GM18499 (cell line): ENCODE measurements around the gene SMG6.
"Not testable (repeated sequence)": the region's sequence is repeated elsewhere in the genome, so short reads cannot be mapped to it uniquely, and the experiment has no call there.

ENCODE experiments used
- ATAC-seq: cut with Tn5 transposase; IDR thresholded peaks from one replicate; pipeline ENCODE4 v1.9.1; 2021; ENCODE audit warnings: moderate number of reproducible peaks; ENCODE audit not compliant: insufficient read depth, unreplicated experiment

The SMG6 gene

GRCh38 chr17:2156666-2157065, 146.9 kb downstream of the SMG6 start:
- no peak for ATAC-seq

- no peak for ATAC-seq
Measured at GRCh38 chr17:2155573-2155972, 148.0 kb downstream of the SMG6 start.

- ATAC-seq, result no peak
Measured at GRCh38 chr17:2151358-2152033, 152.1 kb downstream of the SMG6 start.

DNA sequence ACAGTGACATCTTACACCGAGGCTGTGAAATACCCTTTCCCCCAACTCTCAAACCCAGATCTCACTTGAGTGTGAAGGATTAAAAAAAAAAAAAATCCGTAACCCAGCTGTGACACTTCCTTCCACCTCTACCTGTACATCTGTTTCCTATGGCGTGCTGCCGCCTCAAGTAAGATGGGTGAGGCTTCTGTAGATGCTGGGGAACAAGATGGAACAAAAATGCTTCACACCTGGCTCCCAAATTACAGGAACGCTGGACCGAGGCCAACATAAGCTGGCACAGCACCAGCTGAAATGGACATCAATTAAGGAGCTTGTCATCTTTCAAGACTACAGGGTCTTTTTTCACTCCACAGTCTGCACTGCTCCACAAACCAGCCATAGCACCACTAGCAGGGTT, 152.8 kb downstream of the SMG6 start:
- ATAC-seq, result no peak

DNA sequence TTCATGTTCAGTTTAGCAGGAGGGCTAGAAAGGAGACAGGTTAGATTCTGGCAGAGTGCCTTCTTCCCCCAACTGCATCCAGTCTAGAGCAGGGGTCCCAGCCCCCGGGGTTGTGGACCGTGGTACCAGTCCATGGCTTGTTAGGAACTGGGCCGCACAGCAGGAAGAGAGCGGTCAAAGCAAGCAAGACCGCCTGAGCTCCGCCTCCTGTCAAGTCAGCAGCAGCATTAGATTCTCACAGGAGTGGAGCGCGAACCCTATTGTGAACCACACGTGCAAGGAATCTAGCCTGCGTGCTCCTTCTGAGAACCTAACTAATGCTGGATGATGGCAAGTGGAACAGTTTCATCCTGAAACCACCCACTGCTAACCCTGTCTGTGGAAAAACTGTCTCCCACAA, 153.7 kb downstream of the SMG6 start:
- no peak for ATAC-seq

- ATAC-seq, result no peak
Measured at GRCh38 chr17:2146132-2146871, 157.3 kb downstream of the SMG6 start.

DNA sequence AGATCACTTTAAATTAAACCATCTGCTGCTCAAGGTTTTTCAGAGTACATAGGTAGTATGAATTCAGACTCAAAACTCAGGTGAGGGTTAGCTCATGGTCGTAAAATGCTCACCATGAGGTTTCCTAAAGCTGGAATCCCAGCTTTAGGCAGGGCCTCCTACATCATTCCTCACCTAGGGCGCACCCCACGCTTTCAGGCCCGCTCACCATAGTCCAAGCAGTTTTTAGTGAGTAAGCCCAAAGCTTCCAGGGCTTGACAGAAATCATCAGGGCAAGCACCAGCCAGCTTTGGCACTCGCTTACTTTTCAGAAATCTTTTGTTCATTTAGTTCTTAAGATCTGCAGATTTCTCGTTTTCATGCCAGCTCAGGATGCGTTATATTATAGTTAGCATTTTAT, 158.9 kb downstream of the SMG6 start:
- ATAC-seq, result no peak

DNA sequence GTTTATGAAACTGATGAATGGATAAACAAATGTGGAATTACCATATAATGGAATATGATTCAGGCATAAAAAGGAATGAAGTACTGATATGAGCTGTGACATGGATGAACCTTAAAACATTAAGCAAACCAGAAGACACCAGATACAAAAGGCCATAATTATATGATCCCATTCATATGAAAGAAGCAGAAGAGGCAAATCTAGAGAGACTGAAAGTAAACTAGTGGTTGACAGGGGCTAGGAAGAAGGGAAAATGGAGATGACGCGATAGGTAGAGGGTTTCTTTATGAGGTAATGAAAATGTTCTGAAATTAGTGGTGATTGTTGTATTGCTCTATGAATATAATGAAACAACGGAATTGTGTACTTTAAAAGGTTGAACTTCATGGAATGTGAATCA, 160.3 kb downstream of the SMG6 start:
- no peak for ATAC-seq

GRCh38 chr17:2142682-2143081, 160.9 kb downstream of the SMG6 start:
- not testable (repeated sequence) for ATAC-seq

DNA sequence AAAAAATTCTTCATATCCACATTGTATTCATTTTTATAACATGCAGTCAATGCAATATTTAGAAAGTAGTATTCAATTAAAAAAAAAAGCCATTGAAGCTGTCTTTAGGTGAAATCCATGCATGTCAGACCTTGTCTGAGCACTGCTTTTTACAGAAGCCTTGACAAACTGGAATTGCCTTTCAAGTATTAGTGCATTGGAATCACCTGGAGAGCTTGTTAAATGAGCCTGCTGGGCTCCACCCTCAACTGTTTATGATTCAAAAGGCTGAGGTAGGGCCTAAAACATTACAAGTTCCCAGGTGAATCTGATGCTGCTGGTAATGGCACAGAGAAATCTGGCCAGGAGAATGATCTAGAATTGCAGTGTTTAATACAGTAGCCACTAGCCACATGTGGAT, 162.9 kb downstream of the SMG6 start:
- no peak for ATAC-seq

GRCh38 chr17:2138761-2139160, 164.8 kb downstream of the SMG6 start:
- ATAC-seq, result no peak

GRCh38 chr17:2138318-2138717, 165.3 kb downstream of the SMG6 start:
- ATAC-seq, result no peak

GRCh38 chr17:2137342-2138098, 166.1 kb downstream of the SMG6 start:
- no peak for ATAC-seq

- no peak for ATAC-seq
Measured at GRCh38 chr17:2136241-2136640, 167.3 kb downstream of the SMG6 start.

GRCh38 chr17:2128011-2128410, 175.6 kb downstream of the SMG6 start:
- no peak for ATAC-seq

GRCh38 chr17:2125013-2125535, 178.5 kb downstream of the SMG6 start:
- no peak for ATAC-seq

- no peak for ATAC-seq
Measured at GRCh38 chr17:2124391-2124790, 179.2 kb downstream of the SMG6 start.

GRCh38 chr17:2123375-2124251, 180.0 kb downstream of the SMG6 start:
- ATAC-seq, result no peak

DNA sequence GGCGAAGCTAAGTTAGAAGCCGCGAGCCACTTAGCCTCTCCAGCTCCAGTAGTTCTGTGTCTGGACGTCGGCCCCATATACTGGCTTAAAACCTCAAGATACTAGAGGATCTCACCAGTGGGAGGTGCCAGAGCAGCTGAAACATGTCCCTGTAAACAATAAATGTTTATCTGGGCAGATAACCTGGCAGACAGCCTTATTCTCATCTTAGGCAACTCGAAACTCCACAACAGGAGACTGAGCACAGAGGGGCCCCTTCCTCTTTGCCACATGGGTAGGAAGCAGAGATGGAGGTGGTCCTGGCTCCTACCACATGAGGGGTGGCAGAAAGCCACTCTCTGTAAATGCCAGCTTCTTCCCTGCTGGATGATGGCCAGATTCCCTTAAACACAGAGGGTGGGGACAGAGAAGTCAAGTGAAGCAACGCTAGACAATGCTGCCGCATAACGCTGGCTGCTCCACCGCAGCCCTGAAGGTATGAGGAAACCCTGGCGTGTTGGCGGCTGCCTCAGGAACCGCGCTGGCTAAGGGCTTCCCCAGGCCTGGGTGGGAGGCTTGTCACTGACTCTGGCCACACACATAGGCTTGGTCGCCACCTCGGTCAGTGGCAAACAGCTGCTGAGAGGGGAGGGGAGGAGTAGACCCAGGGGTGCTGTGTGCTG, 180.8 kb downstream of the SMG6 start:
- no peak for ATAC-seq
